ENCODE measurements around the gene LRRC53.

- TF ChIP-seq SP1 (IDR thresholded peaks at IDR 0.05): no peak
- TF ChIP-seq FOXK2 (IDR thresholded peaks at IDR 0.05): no peak
- no peak for TF ChIP-seq ELF4 (IDR thresholded peaks at IDR 0.05)
- no peak for TF ChIP-seq HDGF (IDR thresholded peaks at IDR 0.05; ENCODE audit: borderline replicate concordance)
- no peak for TF ChIP-seq FOXA1 (IDR thresholded peaks at IDR 0.05)
- TF ChIP-seq FOXM1 (IDR thresholded peaks at IDR 0.05; ENCODE audit: borderline replicate concordance): no peak
- TF ChIP-seq L3MBTL2 (conservative IDR thresholded peaks at IDR 0.05): no peak
- no peak for TF ChIP-seq BHLHE40 (IDR thresholded peaks at IDR 0.05; ENCODE audit: borderline replicate concordance)
- TF ChIP-seq TARDBP (IDR thresholded peaks at IDR 0.05): no peak
- no peak for TF ChIP-seq ZNF384 (IDR thresholded peaks at IDR 0.05)
- TF ChIP-seq ARNT (IDR thresholded peaks at IDR 0.05): no peak
- TF ChIP-seq SUZ12 (IDR thresholded peaks at IDR 0.05): no peak
- no peak for TF ChIP-seq LEF1 (IDR thresholded peaks at IDR 0.05; ENCODE audit: borderline replicate concordance)
These were observed 42.2 kb downstream of the LRRC53 start for GRCh38 chr1:74470251-74470650.
